Gastrocnemius medialis (tissue), 4 donors: ENCODE data around the gene LIN7A.

ENCODE experiments used
- POLR2A ChIP-seq, 2 donors: fragments of 450-650 bp; IDR thresholded peaks; one replicate each; pipeline ENCODE4 v1.6.1; 2017; ENCODE audit warnings: antibody characterized with exemption in 2 of 2, mild to moderate bottlenecking in 2 of 2, moderate library complexity in 2 of 2
- TF ChIP-seq, protein P1 (sequence below), 5 experiments: fragments of 450-650 bp in 3 of 5; fragments of 200-600 bp in 2 of 5; sonication (generic) in 2 of 5; IDR thresholded peaks in 4 of 5; conservative IDR thresholded peaks in 1 of 5; 1 replicate in 4 of 5; 2 replicates in 1 of 5; pipeline ENCODE4 v1.5.1; 2016 to 2019; ENCODE audit warnings: antibody characterized with exemption in 5 of 5, mild to moderate bottlenecking in 3 of 5, moderate library complexity in 3 of 5

GRCh38 chr12:80861641-80862378 lies 75.9 kb downstream of the LIN7A start:
- no peak for TF ChIP-seq POLR2A (IDR thresholded peaks at IDR 0.05)
- TF ChIP-seq, protein P1, sequence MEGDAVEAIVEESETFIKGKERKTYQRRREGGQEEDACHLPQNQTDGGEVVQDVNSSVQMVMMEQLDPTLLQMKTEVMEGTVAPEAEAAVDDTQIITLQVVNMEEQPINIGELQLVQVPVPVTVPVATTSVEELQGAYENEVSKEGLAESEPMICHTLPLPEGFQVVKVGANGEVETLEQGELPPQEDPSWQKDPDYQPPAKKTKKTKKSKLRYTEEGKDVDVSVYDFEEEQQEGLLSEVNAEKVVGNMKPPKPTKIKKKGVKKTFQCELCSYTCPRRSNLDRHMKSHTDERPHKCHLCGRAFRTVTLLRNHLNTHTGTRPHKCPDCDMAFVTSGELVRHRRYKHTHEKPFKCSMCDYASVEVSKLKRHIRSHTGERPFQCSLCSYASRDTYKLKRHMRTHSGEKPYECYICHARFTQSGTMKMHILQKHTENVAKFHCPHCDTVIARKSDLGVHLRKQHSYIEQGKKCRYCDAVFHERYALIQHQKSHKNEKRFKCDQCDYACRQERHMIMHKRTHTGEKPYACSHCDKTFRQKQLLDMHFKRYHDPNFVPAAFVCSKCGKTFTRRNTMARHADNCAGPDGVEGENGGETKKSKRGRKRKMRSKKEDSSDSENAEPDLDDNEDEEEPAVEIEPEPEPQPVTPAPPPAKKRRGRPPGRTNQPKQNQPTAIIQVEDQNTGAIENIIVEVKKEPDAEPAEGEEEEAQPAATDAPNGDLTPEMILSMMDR (IDR thresholded peaks at IDR 0.05 in 4 of 5, conservative IDR thresholded peaks at IDR 0.05 in 1 of 5), result no peak
